Ishikawa (cell line): Measurements from ENCODE around the gene GZMM.

ENCODE experiments used
- CEBPB ChIP-seq: IDR thresholded peaks from 2 replicates; pipeline ENCODE4 v1.6.1; 2012
- CREB1 ChIP-seq: IDR thresholded peaks from 2 replicates; pipeline ENCODE4 v1.6.1; 2012; ENCODE audit warnings: low read depth
- EGR1 ChIP-seq: IDR thresholded peaks from 2 replicates; pipeline ENCODE4 v1.6.1; 2012
- EP300 ChIP-seq: IDR thresholded peaks from 2 replicates; pipeline ENCODE4 v1.6.1; 2012; ENCODE audit warnings: borderline replicate concordance
- FOXM1 ChIP-seq: IDR thresholded peaks from 2 replicates; pipeline ENCODE4 v1.6.1; 2012; ENCODE audit warnings: low read depth, borderline replicate concordance
- MAX ChIP-seq: IDR thresholded peaks from 2 replicates; pipeline ENCODE4 v1.6.1; 2012
- NFIC ChIP-seq: IDR thresholded peaks from 2 replicates; pipeline ENCODE4 v1.6.1; 2012
- RAD21 ChIP-seq: IDR thresholded peaks from 2 replicates; pipeline ENCODE4 v1.6.1; 2012; ENCODE audit warnings: low read depth
- TAF1 ChIP-seq: IDR thresholded peaks from 2 replicates; pipeline ENCODE4 v1.6.1; 2012; ENCODE audit warnings: low read depth, mild to moderate bottlenecking
- TCF12 ChIP-seq: IDR thresholded peaks from 2 replicates; pipeline ENCODE4 v1.6.1; 2012; ENCODE audit warnings: low read depth
- TEAD4 ChIP-seq: IDR thresholded peaks from 2 replicates; pipeline ENCODE4 v1.6.1; 2012
- YY1 ChIP-seq: IDR thresholded peaks from 2 replicates; pipeline ENCODE4 v1.6.1; 2012; ENCODE audit warnings: low read depth
- ZBTB7A ChIP-seq: IDR thresholded peaks from 2 replicates; pipeline ENCODE4 v1.6.1; 2012; ENCODE audit warnings: low read depth
- TF ChIP-seq, protein P1 (sequence below): IDR thresholded peaks from 2 replicates; pipeline ENCODE4 v1.6.1; 2012
- TF ChIP-seq, protein P2 (sequence below): IDR thresholded peaks from 2 replicates; pipeline ENCODE4 v1.6.1; 2012; ENCODE audit warnings: low read depth, mild to moderate bottlenecking

Gene GZMM

GRCh38 chr19:572743-573518 lies 29.1 kb downstream of the GZMM start:
- no peak; the same call in 1 of the 2 replicates for TF ChIP-seq TCF12
- TF ChIP-seq EGR1 = peak; percentile 38
- TF ChIP-seq MAX = 0 out of 2 replicates have a peak, but pooled peaks have one; percentile 42
- TF ChIP-seq CEBPB = no peak
- peak; percentile 90 for TF ChIP-seq ZBTB7A
- TF ChIP-seq NFIC = peak; percentile 76
- no peak; the same call in 1 of the 2 replicates for TF ChIP-seq TAF1

GRCh38 chr19:573519-573825 lies 29.6 kb downstream of the GZMM start:
- TF ChIP-seq RAD21 (no peak), TEAD4 (no peak), EP300 (no peak), CEBPB (no peak), NFIC (no peak), CREB1 (no peak), TAF1 (no peak), YY1 (no peak), TCF12 (no peak), FOXM1 (no peak), MAX (no peak), ZBTB7A (no peak), EGR1 (no peak)
- TF ChIP-seq, protein P1, sequence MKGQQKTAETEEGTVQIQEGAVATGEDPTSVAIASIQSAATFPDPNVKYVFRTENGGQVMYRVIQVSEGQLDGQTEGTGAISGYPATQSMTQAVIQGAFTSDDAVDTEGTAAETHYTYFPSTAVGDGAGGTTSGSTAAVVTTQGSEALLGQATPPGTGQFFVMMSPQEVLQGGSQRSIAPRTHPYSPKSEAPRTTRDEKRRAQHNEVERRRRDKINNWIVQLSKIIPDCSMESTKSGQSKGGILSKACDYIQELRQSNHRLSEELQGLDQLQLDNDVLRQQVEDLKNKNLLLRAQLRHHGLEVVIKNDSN = no peak
- TF ChIP-seq, protein P2, sequence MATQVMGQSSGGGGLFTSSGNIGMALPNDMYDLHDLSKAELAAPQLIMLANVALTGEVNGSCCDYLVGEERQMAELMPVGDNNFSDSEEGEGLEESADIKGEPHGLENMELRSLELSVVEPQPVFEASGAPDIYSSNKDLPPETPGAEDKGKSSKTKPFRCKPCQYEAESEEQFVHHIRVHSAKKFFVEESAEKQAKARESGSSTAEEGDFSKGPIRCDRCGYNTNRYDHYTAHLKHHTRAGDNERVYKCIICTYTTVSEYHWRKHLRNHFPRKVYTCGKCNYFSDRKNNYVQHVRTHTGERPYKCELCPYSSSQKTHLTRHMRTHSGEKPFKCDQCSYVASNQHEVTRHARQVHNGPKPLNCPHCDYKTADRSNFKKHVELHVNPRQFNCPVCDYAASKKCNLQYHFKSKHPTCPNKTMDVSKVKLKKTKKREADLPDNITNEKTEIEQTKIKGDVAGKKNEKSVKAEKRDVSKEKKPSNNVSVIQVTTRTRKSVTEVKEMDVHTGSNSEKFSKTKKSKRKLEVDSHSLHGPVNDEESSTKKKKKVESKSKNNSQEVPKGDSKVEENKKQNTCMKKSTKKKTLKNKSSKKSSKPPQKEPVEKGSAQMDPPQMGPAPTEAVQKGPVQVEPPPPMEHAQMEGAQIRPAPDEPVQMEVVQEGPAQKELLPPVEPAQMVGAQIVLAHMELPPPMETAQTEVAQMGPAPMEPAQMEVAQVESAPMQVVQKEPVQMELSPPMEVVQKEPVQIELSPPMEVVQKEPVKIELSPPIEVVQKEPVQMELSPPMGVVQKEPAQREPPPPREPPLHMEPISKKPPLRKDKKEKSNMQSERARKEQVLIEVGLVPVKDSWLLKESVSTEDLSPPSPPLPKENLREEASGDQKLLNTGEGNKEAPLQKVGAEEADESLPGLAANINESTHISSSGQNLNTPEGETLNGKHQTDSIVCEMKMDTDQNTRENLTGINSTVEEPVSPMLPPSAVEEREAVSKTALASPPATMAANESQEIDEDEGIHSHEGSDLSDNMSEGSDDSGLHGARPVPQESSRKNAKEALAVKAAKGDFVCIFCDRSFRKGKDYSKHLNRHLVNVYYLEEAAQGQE = no peak

DNA sequence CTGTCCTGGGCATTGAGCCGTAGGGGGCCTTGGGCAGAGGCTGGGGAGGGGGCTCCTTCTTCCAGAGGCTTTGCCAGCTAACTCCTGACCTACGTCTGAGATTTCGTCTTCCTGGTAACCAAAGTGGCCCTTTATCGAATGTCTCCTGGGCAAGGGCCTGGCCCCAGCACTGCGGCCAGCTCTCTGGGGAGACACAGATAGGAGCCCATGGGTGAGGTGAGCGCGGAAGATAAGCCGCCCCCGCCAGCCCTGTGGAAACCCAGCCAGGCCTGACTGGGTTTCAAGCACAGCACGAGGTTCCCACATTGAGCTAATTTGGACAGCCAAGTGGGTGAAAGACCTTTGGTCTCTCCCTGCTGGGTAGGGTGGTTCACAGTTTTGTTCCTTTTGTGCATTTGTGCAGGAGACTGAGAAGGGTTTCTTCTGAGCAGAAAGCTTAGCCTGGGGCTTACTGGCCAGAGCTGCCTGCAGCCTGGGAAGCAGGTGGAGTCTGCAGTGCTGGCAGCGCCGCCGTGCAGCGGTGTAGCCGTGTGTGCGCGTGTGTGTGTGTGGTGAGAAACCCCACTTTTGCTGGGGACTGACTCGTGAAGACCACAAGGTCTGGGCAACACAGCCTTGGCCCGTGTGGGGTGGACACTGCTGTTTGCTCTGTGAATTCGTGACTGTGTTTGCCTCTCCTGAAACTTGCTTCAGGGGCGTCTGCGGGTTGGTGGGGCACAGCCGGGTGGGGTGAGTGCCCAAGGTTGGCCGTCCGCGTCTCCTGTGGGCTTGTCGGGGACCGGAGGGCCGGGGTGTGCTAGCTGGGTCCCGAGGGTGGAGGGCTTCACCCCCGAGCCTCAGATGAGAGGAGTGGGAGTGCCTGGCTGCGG lies 31.0 kb downstream of the GZMM start:
- TF ChIP-seq TCF12 (no peak), CEBPB (no peak), TEAD4 (no peak), EGR1 (no peak), RAD21 (no peak), NFIC (no peak), ZBTB7A (no peak), FOXM1 (no peak), EP300 (no peak), TAF1 (no peak), CREB1 (no peak), YY1 (no peak), MAX (no peak)
- TF ChIP-seq, protein P2 = no peak
- TF ChIP-seq, protein P1 = no peak

- TF ChIP-seq, protein P2 = no peak
- TF ChIP-seq TCF12 = no peak
- TF ChIP-seq EGR1 = no peak
- no peak for TF ChIP-seq ZBTB7A
- no peak for TF ChIP-seq TAF1
- TF ChIP-seq EP300 = no peak
- no peak for TF ChIP-seq CREB1
- TF ChIP-seq, protein P1 = no peak
- TF ChIP-seq YY1 = no peak
- TF ChIP-seq NFIC = no peak
- no peak for TF ChIP-seq TEAD4
- TF ChIP-seq FOXM1 = no peak
- TF ChIP-seq MAX = no peak
- no peak for TF ChIP-seq RAD21
These were observed 32.0 kb downstream of the GZMM start for GRCh38 chr19:575527-576506.
